Endothelial cell of umbilical vein (primary cell): ENCODE data around the gene ZNF273. TPM values are rescaled to one million over a fixed set of nuclear protein-coding genes. Genes with fewer than 3 reads are reported as not detected.

Experiments
- BruUV-seq: library from RNA; stranded (reverse); fragments of 400-500 nt; replicated peaks from 2 replicates; lab custom pipeline; 2021; lab: Mats Ljungman, UMichigan
- CTCF ChIA-PET: fragments of 300-600, 350-600 bp; sonication (Branson Sonifier 250); formaldehyde crosslinking; loops from one replicate; lab custom pipeline; 2021; ENCODE audit warnings: antibody characterized with exemption, inconsistent platforms; lab: Charles Lee
- POLR2A ChIA-PET: fragments of 300-600, 350-600 bp; sonication (Branson Sonifier 250); formaldehyde crosslinking; loops from one replicate; lab custom pipeline; 2021; ENCODE audit warnings: antibody characterized with exemption, inconsistent platforms; lab: Charles Lee
- DNase-seq: peaks from one replicate; pipeline ENCODE4 v3.0.0-alpha.2; 2011; ENCODE audit warnings: low read depth, low spot score
- FAIRE-seq: peaks from 2 replicates; lab custom pipeline; 2011; peaks lifted over from hg19 to GRCh38; lab: Jason Lieb, UNC
- H2AFZ ChIP-seq: 2 replicates; pipeline ENCODE4 v1.6.0; 2012; ENCODE audit warnings: low read depth, low read length, control low read depth, inconsistent platforms
- H3K27ac ChIP-seq: 2 replicates; pipeline ENCODE4 v1.5.1; 2011; ENCODE audit warnings: low read depth, mild to moderate bottlenecking, control low read depth, low read length, moderate library complexity; ENCODE audit not compliant: insufficient read depth
- H3K27me3 ChIP-seq, 2 experiments: 2 replicates each; pipeline versions ENCODE4 v1.6.0 to v1.6.1; 2011; ENCODE audit warnings: low read length in 2 of 2, mixed read lengths in 1 of 2; ENCODE audit not compliant: control insufficient read depth in 2 of 2, insufficient read depth in 2 of 2
- H3K36me3 ChIP-seq, 2 experiments: 2 replicates in 1 of 2; 3 replicates in 1 of 2; pipeline ENCODE4 v1.5.1; 2011; ENCODE audit warnings: low read length in 2 of 2, mild to moderate bottlenecking in 1 of 2, moderate library complexity in 1 of 2; ENCODE audit not compliant: control insufficient read depth in 2 of 2, insufficient read depth in 2 of 2; ENCODE audit errors: extremely low read depth in 1 of 2
- H3K4me1 ChIP-seq: 3 replicates; pipeline ENCODE4 v1.5.1; 2011; ENCODE audit warnings: mild to moderate bottlenecking, low read length; ENCODE audit not compliant: control insufficient read depth, insufficient read depth; ENCODE audit errors: extremely low read depth
- H3K4me2 ChIP-seq: 2 replicates; pipeline ENCODE4 v1.6.1; 2011; ENCODE audit warnings: low read length, control low read depth, mixed read lengths; ENCODE audit not compliant: insufficient read depth
- H3K4me3 ChIP-seq, 3 experiments: fragments of 200-600 bp in 1 of 3; sonication (generic), shearing (Covaris generic) in 1 of 3; replicated peaks in 1 of 3; 2 replicates each; pipeline ENCODE4 v1.5.1; 2011 to 2016; ENCODE audit warnings: control low read depth in 3 of 3, low read length in 3 of 3, mild to moderate bottlenecking in 2 of 3, inconsistent platforms in 1 of 3, low read depth in 1 of 3, moderate library complexity in 1 of 3; ENCODE audit not compliant: insufficient read depth in 1 of 3
- H3K79me2 ChIP-seq: 2 replicates; pipeline ENCODE4 v1.6.0; 2012; ENCODE audit warnings: low read length, inconsistent platforms; ENCODE audit not compliant: control insufficient read depth, insufficient read depth
- H3K9ac ChIP-seq: replicated peaks from 2 replicates; pipeline ENCODE3; 2011; ENCODE audit warnings: low read length, control low read depth; ENCODE audit not compliant: insufficient read depth; ENCODE audit errors: extremely low read depth
- H3K9me1 ChIP-seq: replicated peaks from 3 replicates; pipeline ENCODE4 v1.6.0; 2011; ENCODE audit warnings: mild to moderate bottlenecking, low read length; ENCODE audit not compliant: control insufficient read depth, insufficient read depth; ENCODE audit errors: extremely low read depth
- H3K9me3 ChIP-seq: replicated peaks from 2 replicates; pipeline ENCODE4 v1.5.1; 2012; ENCODE audit warnings: low read length, inconsistent platforms; ENCODE audit not compliant: control insufficient read depth, insufficient read depth
- H4K20me1 ChIP-seq: replicated peaks from 2 replicates; pipeline ENCODE3; 2011; ENCODE audit warnings: mild to moderate bottlenecking, low read length; ENCODE audit not compliant: control insufficient read depth, insufficient read depth; ENCODE audit errors: extremely low read depth
- EZH2 ChIP-seq: IDR thresholded peaks from 2 replicates; pipeline ENCODE4 v1.6.1; 2012; ENCODE audit warnings: borderline replicate concordance, low read depth, mild to moderate bottlenecking, moderate library complexity, low read length, inconsistent platforms; ENCODE audit not compliant: severe bottlenecking
- FOS ChIP-seq: IDR thresholded peaks from 2 replicates; pipeline ENCODE4 v1.6.1; 2011; ENCODE audit warnings: mild to moderate bottlenecking, low read length, moderate library complexity, borderline replicate concordance; ENCODE audit not compliant: insufficient read depth
- GATA2 ChIP-seq: IDR thresholded peaks from 2 replicates; pipeline ENCODE4 v1.7.0; 2011; ENCODE audit warnings: low read depth, mild to moderate bottlenecking, moderate library complexity, mixed read lengths, low read length; ENCODE audit not compliant: insufficient read length, insufficient read depth
- JUN ChIP-seq: IDR thresholded peaks from 2 replicates; pipeline ENCODE4 v1.6.1; 2011; ENCODE audit warnings: borderline replicate concordance, low read depth; ENCODE audit not compliant: insufficient read length, insufficient read depth
- MYC ChIP-seq: IDR thresholded peaks from one replicate; pipeline ENCODE4 v1.6.1; 2011; ENCODE audit warnings: mild to moderate bottlenecking, low read depth, low read length
- POLR2A ChIP-seq: IDR thresholded peaks from 2 replicates; pipeline ENCODE4 v1.6.1; 2012; ENCODE audit warnings: low read depth, mild to moderate bottlenecking, control low read depth, low read length
- POLR2AphosphoS5 ChIP-seq: IDR thresholded peaks from 2 replicates; pipeline ENCODE4 v1.6.1; 2012; ENCODE audit warnings: low read depth, mild to moderate bottlenecking, control low read depth, low read length, moderate library complexity; ENCODE audit not compliant: insufficient read depth
- dilution Hi-C: fragments of 300-500 bp; cut with MboI; formaldehyde crosslinking; loops from one replicate; pipeline ENCODE4 v1.15.0; 2019; ENCODE audit warnings: low sequenced_read_pairs; ENCODE audit not compliant: extremely low pct_ligation_motif_present
- intact Hi-C: fragments of 100-400 bp; cut with micrococcal nuclease; formaldehyde crosslinking; loops from one replicate; pipeline ENCODE4 v1.10.0; 2022
- polyA plus RNA-seq, 4 experiments: library from polyadenylated mRNA; depleted of rRNA in 3 of 4; stranded (reverse) in 3 of 4; unstranded in 1 of 4; fragments of >200 nt; gene quantifications; 2 replicates each; pipeline versions ENCODE4 v1.2.1 to v1.2.3, GENCODE V29; 2011 to 2012; ENCODE audit warnings: missing spikeins in 1 of 4
- total RNA-seq: library from RNA; stranded (reverse); gene quantifications from 2 replicates; pipeline ENCODE4 v1.2.3, GENCODE V29; 2021
- TF ChIP-seq, protein P1 (sequence below), 2 donors: IDR thresholded peaks; 1 replicate in 1 of 2; 2 replicates in 1 of 2; pipeline ENCODE4 v1.5.1; 2011; ENCODE audit warnings: low read length in 2 of 2, mild to moderate bottlenecking in 2 of 2, moderate library complexity in 2 of 2, control low read depth in 1 of 2, inconsistent platforms in 1 of 2, low read depth in 1 of 2; ENCODE audit not compliant: insufficient read depth in 1 of 2; ENCODE audit errors: extremely low read depth in 1 of 2
- TF ChIP-seq, protein P2 (sequence below): IDR thresholded peaks from 2 replicates; pipeline ENCODE4 v1.6.1; 2011; ENCODE audit not compliant: insufficient read depth, insufficient read length

Gene ZNF273
- total and polyA plus RNA-seq, 2 donors (not counting 3 experiments of a cell fraction or from before 2014, with no cell fraction given): 1.4 to 4.1 TPM

- Histone ChIP-seq H3K27me3 (peaks cover 22 to 27% of the 10 kb centered on the region in 2 experiments), H3K4me1 (no peaks in the 10 kb centered on the region), H2AFZ (no peak overlapping the region), H3K9me3 (no peaks in the 10 kb centered on the region), H3K4me3 (no peak overlapping the region), H3K27ac (no peak overlapping the region), H3K9ac (no peak overlapping the region), H3K9me1 (no peaks in the 10 kb centered on the region), H3K36me3 (no peaks in the 10 kb centered on the region), H4K20me1 (no peaks in the 10 kb centered on the region), H3K4me2 (no peak overlapping the region), H3K79me2 (no peaks in the 10 kb centered on the region)
- POLR2A ChIA-PET: no interaction called here
- FAIRE-seq (no peak), DNase-seq (no peak)
- dilution Hi-C loops: no loop called here
- CTCF ChIA-PET: no interaction called here
- TF ChIP-seq POLR2A: no peak
- no peak for TF ChIP-seq EZH2
- TF ChIP-seq GATA2: no peak
- TF ChIP-seq, protein P1, sequence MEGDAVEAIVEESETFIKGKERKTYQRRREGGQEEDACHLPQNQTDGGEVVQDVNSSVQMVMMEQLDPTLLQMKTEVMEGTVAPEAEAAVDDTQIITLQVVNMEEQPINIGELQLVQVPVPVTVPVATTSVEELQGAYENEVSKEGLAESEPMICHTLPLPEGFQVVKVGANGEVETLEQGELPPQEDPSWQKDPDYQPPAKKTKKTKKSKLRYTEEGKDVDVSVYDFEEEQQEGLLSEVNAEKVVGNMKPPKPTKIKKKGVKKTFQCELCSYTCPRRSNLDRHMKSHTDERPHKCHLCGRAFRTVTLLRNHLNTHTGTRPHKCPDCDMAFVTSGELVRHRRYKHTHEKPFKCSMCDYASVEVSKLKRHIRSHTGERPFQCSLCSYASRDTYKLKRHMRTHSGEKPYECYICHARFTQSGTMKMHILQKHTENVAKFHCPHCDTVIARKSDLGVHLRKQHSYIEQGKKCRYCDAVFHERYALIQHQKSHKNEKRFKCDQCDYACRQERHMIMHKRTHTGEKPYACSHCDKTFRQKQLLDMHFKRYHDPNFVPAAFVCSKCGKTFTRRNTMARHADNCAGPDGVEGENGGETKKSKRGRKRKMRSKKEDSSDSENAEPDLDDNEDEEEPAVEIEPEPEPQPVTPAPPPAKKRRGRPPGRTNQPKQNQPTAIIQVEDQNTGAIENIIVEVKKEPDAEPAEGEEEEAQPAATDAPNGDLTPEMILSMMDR (IDR thresholded peaks at IDR 0.05; ENCODE audit: extremely low read depth in 1 of 2, insufficient read depth in 1 of 2, low read depth in 1 of 2, low read length in 2 of 2): no peak
- TF ChIP-seq, protein P2, sequence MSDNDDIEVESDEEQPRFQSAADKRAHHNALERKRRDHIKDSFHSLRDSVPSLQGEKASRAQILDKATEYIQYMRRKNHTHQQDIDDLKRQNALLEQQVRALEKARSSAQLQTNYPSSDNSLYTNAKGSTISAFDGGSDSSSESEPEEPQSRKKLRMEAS: no peak
- intact Hi-C loops: no loop called here
- no TSS peak for BruUV-seq
These were observed 18.1 kb upstream of the ZNF273 start for GRCh38 chr7:64884913-64885370.

GRCh38 chr7:64885520-64886240 is 17.4 kb upstream of the ZNF273 start:
- dilution Hi-C loops (no loop called here), intact Hi-C loops (no loop called here)
- Histone ChIP-seq H3K9ac (no peak overlapping the region), H3K9me1 (no peaks in the 10 kb centered on the region), H3K4me1 (no peaks in the 10 kb centered on the region), H3K36me3 (no peaks in the 10 kb centered on the region), H2AFZ (no peak overlapping the region), H3K4me3 (no peak overlapping the region), H3K27ac (no peak overlapping the region), H4K20me1 (no peaks in the 10 kb centered on the region), H3K79me2 (no peaks in the 10 kb centered on the region), H3K4me2 (no peak overlapping the region), H3K27me3 (peaks cover 27 to 29% of the 10 kb centered on the region in 2 experiments), H3K9me3 (no peaks in the 10 kb centered on the region)
- TF ChIP-seq EZH2: no peak
- no peak for TF ChIP-seq FOS
- TF ChIP-seq MYC: no peak
- TF ChIP-seq POLR2A: no peak
- TF ChIP-seq, protein P1 (IDR thresholded peaks at IDR 0.05; ENCODE audit: extremely low read depth in 1 of 2, insufficient read depth in 1 of 2, low read depth in 1 of 2, low read length in 2 of 2): no peak
- TF ChIP-seq, protein P2: no peak
- TF ChIP-seq POLR2AphosphoS5: no peak
- TF ChIP-seq JUN: no peak
- TF ChIP-seq GATA2: no peak
- no peak for FAIRE-seq
- DNase-seq: no peak
- ChIA-PET POLR2A (no interaction called here), CTCF (no interaction called here)
- no TSS peak for BruUV-seq
